GM12878 (cell line): ENCODE measurements around the gene PGM2L1. TPM values are rescaled to one million over a fixed set of nuclear protein-coding genes. Genes with fewer than 3 reads are reported as not detected.

Source experiments
- ATAC-seq: fragments of 200-7000 bp; cut with Tn5 transposase; 3 replicates; pipeline ENCODE4 v1.9.1; 2020; ENCODE audit warnings: mild to moderate bottlenecking, moderate library complexity
- BruUV-seq: library from RNA; stranded (reverse); fragments of 400-500 nt; replicated peaks from 2 replicates; lab custom pipeline; 2021; lab: Mats Ljungman, UMichigan
- CTCF ChIA-PET: fragments of 300-600 bp; sonication (Branson Sonifier 250); formaldehyde crosslinking; extraction: SDS; loops from one replicate; lab custom pipeline; 2021; ENCODE audit warnings: inconsistent platforms; lab: Yijun Ruan, JAX
- POLR2A ChIA-PET: fragments of 350-600 bp; formaldehyde crosslinking; extraction: SDS; loops from one replicate; lab custom pipeline; 2021; ENCODE audit warnings: inconsistent platforms; lab: Charles Lee
- RAD21 ChIA-PET: fragments of 300-600 bp; sonication (Branson Sonifier 250); formaldehyde crosslinking; loops from one replicate; lab custom pipeline; 2023; ENCODE audit warnings: antibody characterized with exemption; ENCODE audit not compliant: unreplicated experiment; lab: Charles Lee
- SMC1A ChIA-PET: fragments of 300-600 bp; sonication (Branson Sonifier 250); formaldehyde crosslinking; loops from one replicate; lab custom pipeline; 2023; ENCODE audit not compliant: unreplicated experiment, uncharacterized antibody; lab: Charles Lee
- DNase-seq: peaks from one replicate; pipeline ENCODE4 v3.0.0-alpha.2; 2011; ENCODE audit warnings: low read depth, low spot score
- FAIRE-seq: peaks from 3 replicates; lab custom pipeline; 2011; peaks lifted over from hg19 to GRCh38; lab: Jason Lieb, UNC
- H2AFZ ChIP-seq: 2 replicates; pipeline ENCODE4 v1.6.0; 2011; ENCODE audit warnings: low read depth, low read length, control low read depth; ENCODE audit not compliant: control insufficient read depth
- H3K27ac ChIP-seq: 2 replicates; pipeline ENCODE4 v1.5.1; 2011; ENCODE audit warnings: control low read depth; ENCODE audit not compliant: control insufficient read depth, insufficient read depth
- H3K27me3 ChIP-seq, 2 experiments: replicated peaks in 1 of 2; 2 replicates each; pipeline versions ENCODE4 v1.6.0 to v1.6.1; 2011; ENCODE audit warnings: low read length in 1 of 2; ENCODE audit not compliant: control insufficient read depth in 2 of 2, insufficient read depth in 2 of 2
- H3K36me3 ChIP-seq, 2 experiments: 2 replicates each; pipeline ENCODE4 v1.5.1; 2011; ENCODE audit warnings: low read length in 1 of 2; ENCODE audit not compliant: control insufficient read depth in 2 of 2, insufficient read depth in 2 of 2
- H3K4me1 ChIP-seq: 2 replicates; pipeline ENCODE4 v1.6.1; 2011; ENCODE audit warnings: mild to moderate bottlenecking, low read length, moderate library complexity, mixed read lengths; ENCODE audit not compliant: control insufficient read depth, insufficient read depth
- H3K4me2 ChIP-seq: 2 replicates; pipeline ENCODE4 v1.6.0; 2011; ENCODE audit warnings: control low read depth; ENCODE audit not compliant: control insufficient read depth, insufficient read depth
- H3K4me3 ChIP-seq: fragments of 200-600 bp; sonication (generic); 2 replicates; pipeline ENCODE4 v1.5.1; 2016
- H3K79me2 ChIP-seq: 2 replicates; pipeline ENCODE4 v1.6.0; 2011; ENCODE audit warnings: low read length; ENCODE audit not compliant: control insufficient read depth, insufficient read depth
- H3K9ac ChIP-seq: 2 replicates; pipeline ENCODE4 v1.8.0; 2011; ENCODE audit warnings: low read length, control low read depth, mixed read lengths; ENCODE audit not compliant: control insufficient read depth, insufficient read depth
- H3K9me3 ChIP-seq: replicated peaks from 3 replicates; pipeline ENCODE4 v1.5.1; 2011; ENCODE audit warnings: mild to moderate bottlenecking, low read length; ENCODE audit not compliant: control insufficient read depth, insufficient read depth
- H4K20me1 ChIP-seq: 2 replicates; pipeline ENCODE4 v1.6.0; 2011; ENCODE audit not compliant: control insufficient read depth, insufficient read depth
- CEBPZ ChIP-seq: fragments of 150-350 bp; IDR thresholded peaks from 2 replicates; pipeline ENCODE4 v1.6.1; 2016; ENCODE audit warnings: low read depth, low read length
- NRF1 ChIP-seq: conservative IDR thresholded peaks from 2 replicates; pipeline ENCODE4 v1.6.1; 2011; ENCODE audit warnings: mild to moderate bottlenecking, low read depth, low read length, improper control_type of control experiment
- WGBS: methylation state at CpG from one replicate; pipeline ENCODE4 v1.1.6; 2016; ENCODE audit warnings: low lambda C conversion rate; ENCODE audit not compliant: insufficient replicate concordance, insufficient coverage; ENCODE audit errors: missing lambda C conversion rate; 5-methylcytosine and 5-hydroxymethylcytosine counted together
- in situ Hi-C: fragments of 300-500 bp; cut with MboI; formaldehyde crosslinking; loops from 9 replicates; pipeline ENCODE4 v1.14.3; 2018; ENCODE audit warnings: mixed read lengths
- intact Hi-C: fragments of 100-400 bp; cut with micrococcal nuclease; formaldehyde crosslinking; loops from one replicate; pipeline ENCODE4 v1.14.2; 2022; ENCODE audit not compliant: unreplicated experiment
- polyA plus RNA-seq, 11 experiments: library from polyadenylated mRNA; depleted of rRNA in 4 of 11; unstranded in 6 of 11; stranded (reverse) in 5 of 11; fragments of >200 nt; fragmentation: Nextera tagmentation in 4 of 11; fragmentation: Illumina TruSeq in 1 of 11; extraction: Ambion mirVana in 4 of 11; extraction: Trizol in 1 of 11; gene quantifications; 1 replicate in 1 of 11; 2 replicates in 10 of 11; pipeline versions ENCODE4 v1.2.1 to v1.2.3, GENCODE V29; 2011 to 2016; ENCODE audit warnings: inconsistent platforms in 2 of 11, missing spikeins in 2 of 11, low read depth in 1 of 11
- total RNA-seq, 4 experiments: library from RNA; depleted of rRNA in 3 of 4; stranded (reverse); fragments of >200 nt in 3 of 4; fragmentation: Illumina TruSeq in 1 of 4; extraction: Trizol in 1 of 4; gene quantifications; 2 replicates each; pipeline versions ENCODE4 v1.2.1 to v1.2.3, GENCODE V29; 2013 to 2021

PGM2L1 gene
- total and polyA plus RNA-seq, 10 of the 15 experiments (the other 5 are each of a cell fraction or from before 2014, with no cell fraction given): 0.04 to 0.20 (median 0.13) TPM; not detected in 1

GRCh38 chr11:74391193-74391592, 7.0 kb downstream of the PGM2L1 start:
- in situ Hi-C loops (loop anchor here (5.0 kb wide), 1 partner anchor 61 kb away; no protein-coding TSS in a partner anchor), intact Hi-C loops (no loop called here)
- H3K9ac ChIP-seq: no peak overlapping the region
- H4K20me1 ChIP-seq: no peaks in the 10 kb centered on the region
- H3K9me3 ChIP-seq: no peaks in the 10 kb centered on the region
- no peaks in the 10 kb centered on the region for H3K36me3 ChIP-seq
- WGBS: 4% methylated on average over 3 of the region's 3 CpGs
- ATAC-seq (no peak), DNase-seq (no peak)
- no peak overlapping the region for H3K27ac ChIP-seq
- ChIA-PET RAD21 (interaction anchor here (1.4 to 5.8 kb wide), 3 partner anchors 8 to 58 kb away, joined by 4 to 77 read pairs (median 9); no protein-coding TSS in a partner anchor), SMC1A (interaction anchor here (1.2 to 4.2 kb wide), 6 partner anchors 8 to 61 kb away, joined by 4 to 55 read pairs (median 8); no protein-coding TSS in a partner anchor)
- H2AFZ ChIP-seq: no peak overlapping the region
- no TSS peak for BruUV-seq
- H3K79me2 ChIP-seq: no peaks in the 10 kb centered on the region
- TF ChIP-seq NRF1 (no peak), CEBPZ (no peak)
- TF ChIP-seq, all 136 proteins: peak for 0
- H3K4me2 ChIP-seq: no peak overlapping the region
- no peaks in the 10 kb centered on the region for H3K27me3 ChIP-seq
- no peak overlapping the region for H3K4me3 ChIP-seq
- FAIRE-seq: no peak
- no peaks in the 10 kb centered on the region for H3K4me1 ChIP-seq
- ChIA-PET CTCF (interaction anchor here (0.8 to 5.2 kb wide), 8 partner anchors 9 to 479 kb away, joined by 3 to 262 read pairs (median 16); partner anchors contain the start of gene PGM2L1), POLR2A (interaction anchor here (0.7 to 1.7 kb wide), 2 partner anchors 53 to 59 kb away, joined by 5 to 7 read pairs; no protein-coding TSS in a partner anchor)
